A549 treated with ZK216348 at 1 μM for 4 hours (cell line): ENCODE data around the gene TATDN2. TPM values are rescaled to one million over a fixed set of nuclear protein-coding genes. Genes with fewer than 3 reads are reported as not detected.

ENCODE experiments used
- total RNA-seq: library from RNA; stranded (reverse); fragments of 200-300 nt; extraction: Qiagen RNA extraction; gene quantifications from 5 replicates; pipeline ENCODE4 v1.2.3, GENCODE V29; 2022; ENCODE audit warnings: low read depth

Gene TATDN2
- total RNA-seq = 30.1 to 40.3 TPM (median 34.6 TPM) in 5 replicates

DNA sequence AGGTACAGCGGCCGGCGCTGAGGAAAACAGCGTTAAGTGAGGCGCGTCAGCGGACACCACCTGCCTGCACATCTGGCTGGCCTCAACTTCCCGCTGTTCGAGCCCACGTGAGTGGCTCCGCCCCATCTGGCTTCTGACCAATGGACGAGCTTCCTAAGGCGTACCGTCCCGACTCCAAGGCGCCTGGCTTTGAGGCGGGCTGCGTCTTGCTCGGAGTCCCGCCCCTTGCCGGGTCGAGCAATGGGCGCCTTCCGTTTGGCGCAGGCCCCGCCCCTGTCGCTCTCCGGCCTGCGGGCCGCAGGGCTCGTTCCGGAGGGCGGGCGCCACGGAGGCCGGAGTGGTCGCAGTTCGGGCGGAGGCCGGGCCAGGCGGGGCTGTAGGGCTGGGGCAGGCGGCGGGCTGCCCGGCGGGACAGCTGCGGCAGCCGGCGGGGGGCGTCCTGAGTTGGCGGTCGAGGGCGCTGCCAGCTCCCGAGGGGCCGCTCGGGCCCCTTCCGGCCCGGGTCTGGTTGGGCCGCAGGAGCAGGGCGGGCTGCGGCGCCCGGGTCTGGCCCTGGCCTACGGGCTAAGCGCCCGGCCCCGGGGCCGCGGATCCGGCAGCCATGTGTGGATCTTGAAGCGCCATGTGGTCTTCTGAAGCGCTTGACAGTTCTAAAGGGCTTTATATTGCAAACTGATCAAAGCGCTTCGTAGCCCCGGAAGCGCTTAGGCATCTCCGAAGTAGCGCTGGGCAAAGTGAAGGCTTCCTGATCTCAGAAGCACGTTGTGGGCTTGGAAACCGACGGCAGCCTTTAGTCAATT is at the start of gene TATDN2:
TSS of gene TATDN2 (plus strand) at position 276 of the 800 bp plus-strand sequence. CDS start 742 bp downstream, outside the sequence.

DNA sequence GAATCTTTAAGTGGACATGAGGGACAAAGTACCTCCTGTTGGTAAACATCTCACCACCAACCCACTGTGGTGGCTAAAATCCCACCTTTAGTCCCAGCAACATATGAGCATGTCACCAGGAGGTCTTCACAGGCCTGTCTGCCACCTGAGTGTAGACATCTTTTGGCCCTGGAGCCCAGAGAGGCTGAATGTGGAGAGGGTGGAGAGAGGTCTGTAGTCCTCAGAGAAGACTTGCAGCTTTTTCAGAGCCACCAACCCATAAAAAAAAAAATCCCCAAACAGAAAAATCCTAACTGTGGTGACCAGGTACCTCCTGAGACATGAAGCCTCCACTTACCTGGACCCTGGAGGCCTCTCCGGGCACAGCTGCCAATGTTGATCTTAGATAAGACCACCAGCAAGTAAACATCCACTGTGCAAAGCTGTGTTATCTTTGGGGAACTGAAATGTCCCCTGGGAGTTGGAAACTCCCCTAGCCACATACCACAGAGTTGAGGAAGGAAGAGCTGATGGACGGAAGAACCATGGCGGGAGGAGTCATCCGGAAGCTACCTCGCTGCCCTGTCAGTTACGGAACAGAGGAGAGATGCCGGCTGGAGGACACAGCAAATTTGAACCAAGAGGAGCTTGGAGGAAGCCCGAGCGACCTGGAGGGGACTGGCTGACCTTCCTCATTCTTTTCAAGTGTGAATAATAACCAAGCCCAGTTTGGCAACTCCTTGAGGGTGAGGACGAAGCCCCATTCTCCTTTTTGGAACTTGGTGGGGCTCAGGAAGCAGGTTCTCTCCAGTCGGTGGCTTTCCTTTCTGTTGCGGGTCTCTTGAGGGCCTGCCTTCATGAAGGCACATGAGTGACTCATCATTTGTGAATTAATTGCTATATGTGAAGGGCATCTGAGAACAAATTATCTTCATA is 44.5 kb downstream of the TATDN2 start, which contains the start of gene GHRL:
TSS of gene GHRL (minus strand) at position 443 of the 915 bp plus-strand sequence. CDS start 2,767 bp downstream, outside the sequence.

Other genes with a start within 250 kb of the TATDN2 start
- gene FANCD2, start 222.0 kb upstream of the TATDN2 start, total RNA-seq = 18.3 to 24.5 TPM (median 19.5 TPM) in 5 replicates
- gene FANCD2OS, start 140.2 kb upstream of the TATDN2 start, total RNA-seq = not detected in 5 replicates
- 168 to 188 TPM (median 174 TPM) in 5 replicates for gene BRK1, start 132.8 kb upstream of the TATDN2 start, total RNA-seq
- gene VHL, start 106.7 kb upstream of the TATDN2 start, total RNA-seq = 26.4 to 35.6 TPM (median 31.2 TPM) in 5 replicates
- 17.2 to 22.0 TPM (median 20.3 TPM) in 5 replicates for gene IRAK2, start 83.5 kb upstream of the TATDN2 start, total RNA-seq
- not detected in 5 replicates for gene GHRL, start 44.5 kb downstream of the TATDN2 start, total RNA-seq
- 173 to 218 TPM (median 203 TPM) in 5 replicates for gene SEC13, start 72.7 kb downstream of the TATDN2 start, total RNA-seq